Ammon's horn (tissue), 1 donor: Measurements from ENCODE around the gene HNRNPF.
A peak's percentile ranks its signal among the peaks of the same experiment; 100 is the strongest.

ENCODE experiments used
- DNase-seq: peaks from one replicate; pipeline ENCODE4 v3.0.0-alpha.2; 2016; ENCODE audit warnings: low spot score

HNRNPF gene

DNA sequence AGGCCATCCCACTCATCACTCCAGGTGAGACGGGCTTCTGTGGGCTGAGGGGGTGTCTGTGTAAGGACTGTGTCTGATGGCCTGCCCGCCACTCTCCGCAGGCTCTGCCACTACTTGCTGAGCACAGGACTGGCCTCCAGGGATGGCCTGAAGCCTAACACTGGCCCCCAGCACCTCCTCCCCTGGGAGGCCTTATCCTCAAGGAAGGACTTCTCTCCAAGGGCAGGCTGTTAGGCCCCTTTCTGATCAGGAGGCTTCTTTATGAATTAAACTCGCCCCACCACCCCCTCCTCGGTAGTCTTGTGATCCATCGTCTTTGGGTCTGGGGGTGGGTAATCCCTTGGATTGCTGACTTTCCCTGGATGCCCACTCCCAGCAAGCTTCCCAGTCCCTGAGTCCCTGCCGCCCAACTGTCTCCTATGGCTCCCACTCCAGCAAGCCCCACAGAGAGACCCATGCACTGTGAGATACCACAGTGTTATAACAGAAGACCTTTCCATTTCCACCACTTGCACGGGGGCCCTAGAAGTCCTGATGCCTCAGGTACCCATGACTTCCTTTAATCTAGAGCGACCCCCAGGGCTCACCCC lies 32.8 kb downstream of the HNRNPF start:
- no peak for DNase-seq

DNA sequence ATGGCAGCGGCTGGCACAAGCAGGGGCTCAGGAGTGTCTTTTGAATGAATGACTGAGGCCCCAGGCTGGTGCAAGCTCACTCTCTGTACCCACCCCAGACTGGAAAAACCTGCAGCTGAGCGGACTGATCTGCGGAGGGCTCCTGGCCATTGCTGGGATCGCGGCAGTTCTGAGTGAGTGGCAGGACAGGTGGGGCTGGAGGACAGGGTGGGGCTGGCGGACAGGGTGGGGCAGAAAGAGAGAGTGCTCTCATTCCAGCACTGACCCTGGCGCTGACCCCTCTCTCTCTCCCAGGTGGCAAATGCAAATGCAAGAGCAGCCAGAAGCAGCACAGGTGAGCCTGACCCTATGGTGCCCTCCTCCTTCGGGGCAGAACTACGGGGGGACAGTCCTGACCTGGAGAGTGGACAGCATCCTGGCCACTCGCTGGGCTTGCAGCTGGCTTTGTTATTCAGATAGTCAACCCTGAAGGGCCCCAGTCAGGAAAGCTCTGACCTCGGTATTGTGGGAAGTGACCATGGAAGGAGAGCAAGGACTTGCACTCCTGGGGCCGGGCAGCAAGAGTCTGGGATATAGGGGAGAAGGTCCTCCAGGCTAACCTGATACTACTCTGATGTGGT lies 33.5 kb downstream of the HNRNPF start:
- DNase-seq, result no peak

DNA sequence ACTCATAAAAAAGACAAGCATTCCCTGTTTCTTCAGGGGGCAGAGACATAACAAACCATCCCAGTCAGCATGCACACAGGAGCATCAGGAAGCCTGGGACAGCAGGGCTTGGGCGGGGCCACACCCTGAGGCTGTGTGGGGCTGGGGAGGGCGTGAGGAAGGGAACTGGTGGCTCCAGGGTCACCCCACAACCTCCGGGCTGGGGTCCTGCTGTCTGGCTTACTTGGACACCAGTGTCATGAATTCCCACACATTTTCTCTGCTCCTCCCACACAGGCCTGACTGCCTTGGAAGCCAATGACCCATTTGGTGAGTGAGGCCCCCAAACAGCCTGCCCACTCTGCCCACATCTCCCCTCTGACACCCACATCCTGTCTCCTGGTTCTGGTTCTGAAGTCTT lies 34.8 kb downstream of the HNRNPF start:
- no peak for DNase-seq

DNA sequence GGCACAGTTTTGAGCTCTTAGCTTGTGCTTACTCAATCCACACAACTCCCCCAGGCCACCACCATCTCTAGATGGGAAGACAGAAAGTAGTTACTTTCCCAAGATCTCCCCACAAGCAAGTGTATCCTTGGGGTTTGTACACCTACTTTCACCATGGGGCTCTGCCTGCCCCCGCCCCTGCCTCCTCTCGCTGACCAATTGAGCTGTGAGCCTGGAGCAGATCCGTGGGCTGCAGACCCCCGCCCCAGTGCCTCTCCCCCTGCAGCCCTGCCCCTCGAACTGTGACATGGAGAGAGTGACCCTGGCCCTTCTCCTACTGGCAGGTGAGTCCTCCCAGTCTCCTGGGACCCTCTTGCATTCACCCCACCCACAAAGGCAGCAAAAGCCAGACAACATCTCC lies 35.5 kb downstream of the HNRNPF start:
- DNase-seq, result no peak

DNA sequence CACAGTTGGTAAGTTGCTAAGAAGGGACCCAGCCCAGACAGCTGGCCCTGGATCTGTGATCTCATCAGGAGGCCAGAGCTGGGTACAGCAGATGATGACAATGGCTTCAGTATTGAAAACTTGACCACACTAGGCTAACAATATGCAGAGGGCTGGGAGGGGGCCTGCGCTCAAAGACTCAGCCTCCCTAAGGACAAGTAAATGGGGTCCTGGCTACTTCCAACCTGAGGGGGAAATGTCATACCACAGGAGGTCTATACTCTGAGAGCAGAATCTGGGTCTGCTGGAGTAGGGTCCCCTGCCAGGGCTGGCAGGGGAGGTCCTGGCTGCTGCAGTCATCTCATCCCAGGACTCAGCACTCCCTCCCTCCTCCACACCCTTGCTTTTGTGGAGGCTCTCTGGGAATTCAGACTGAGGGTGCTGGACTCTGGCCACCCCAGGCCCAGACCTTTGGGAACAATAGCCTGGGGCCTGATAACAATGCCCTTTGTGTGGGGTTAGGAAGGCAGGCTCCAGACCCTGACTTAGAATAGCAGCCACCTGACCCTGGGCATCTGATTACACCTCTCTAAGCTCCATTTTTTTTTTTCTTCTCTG lies 36.1 kb downstream of the HNRNPF start:
- peak; percentile 89 for DNase-seq

DNA sequence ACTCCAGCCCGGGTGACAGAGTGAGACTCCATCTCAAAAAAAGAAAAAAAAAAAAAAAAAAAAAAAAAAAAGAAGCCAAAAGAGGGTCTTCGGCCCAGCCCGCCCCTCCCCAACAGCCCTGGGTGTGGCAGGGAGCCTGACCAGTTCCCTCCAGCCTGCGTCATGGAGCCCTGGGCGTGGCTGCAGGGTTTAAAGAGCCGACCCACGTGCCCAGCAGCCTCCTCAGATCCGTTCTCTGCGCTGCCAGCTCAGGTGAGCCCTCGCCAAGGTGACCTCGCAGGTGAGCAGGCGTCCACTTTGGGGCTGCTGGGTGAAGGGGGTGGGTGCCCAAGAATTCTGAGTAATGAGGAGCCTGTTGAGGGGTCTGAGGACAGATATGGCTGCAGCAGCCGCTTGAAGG lies 37.6 kb downstream of the HNRNPF start, which contains the start of gene FXYD4:
Gene FXYD4, plus strand, starts transcription at position 219 of the 400 bp plus-strand sequence. CDS start 2,111 bp downstream, outside the sequence.
- DNase-seq, result no peak

DNA sequence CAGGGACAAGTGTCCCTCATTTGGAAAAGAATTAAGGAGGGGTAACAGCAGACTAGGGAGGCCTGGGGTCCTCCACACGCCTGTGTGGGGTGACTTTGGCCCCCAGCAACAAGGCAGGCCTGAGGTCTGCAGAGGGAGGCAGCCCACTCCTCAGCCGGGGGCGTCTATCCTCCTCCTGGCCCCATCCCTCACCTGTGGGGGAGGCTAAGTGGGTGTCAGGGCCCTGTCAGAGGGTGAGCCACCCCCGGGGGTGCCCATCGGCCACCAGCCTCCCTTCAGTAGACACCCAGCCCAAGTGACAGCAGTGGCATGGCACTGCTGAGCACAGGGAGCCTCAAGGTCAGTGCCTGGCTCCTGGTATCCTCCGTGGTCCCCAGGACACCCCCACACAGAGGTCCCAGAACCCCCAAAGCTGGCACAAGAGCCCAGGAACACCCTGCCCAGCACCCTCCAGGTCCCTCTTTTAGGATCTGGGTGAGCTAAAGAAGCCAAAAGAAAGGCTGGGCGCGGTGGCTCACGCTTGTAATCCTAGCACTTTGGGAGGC lies 38.2 kb downstream of the HNRNPF start:
- DNase-seq, result no peak

DNA sequence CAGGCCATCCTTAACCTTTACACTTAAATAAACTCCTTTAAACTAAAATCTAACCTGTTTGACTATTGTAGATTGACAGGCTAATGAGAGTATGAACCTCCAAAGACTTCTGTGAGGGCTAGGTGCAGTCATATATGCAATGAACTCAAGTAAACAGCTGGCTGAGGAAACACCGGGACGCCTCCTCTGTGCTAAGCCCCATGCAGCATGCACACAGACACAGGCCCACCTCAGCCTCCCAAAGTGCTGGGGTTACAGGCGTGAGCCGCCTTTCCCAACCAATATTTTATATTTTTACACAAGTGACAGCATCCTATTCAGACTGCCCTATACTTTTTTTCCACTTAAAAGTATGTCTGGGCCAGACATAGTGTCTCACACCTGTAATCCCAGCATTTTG lies 39.1 kb downstream of the HNRNPF start:
- DNase-seq, result no peak

DNA sequence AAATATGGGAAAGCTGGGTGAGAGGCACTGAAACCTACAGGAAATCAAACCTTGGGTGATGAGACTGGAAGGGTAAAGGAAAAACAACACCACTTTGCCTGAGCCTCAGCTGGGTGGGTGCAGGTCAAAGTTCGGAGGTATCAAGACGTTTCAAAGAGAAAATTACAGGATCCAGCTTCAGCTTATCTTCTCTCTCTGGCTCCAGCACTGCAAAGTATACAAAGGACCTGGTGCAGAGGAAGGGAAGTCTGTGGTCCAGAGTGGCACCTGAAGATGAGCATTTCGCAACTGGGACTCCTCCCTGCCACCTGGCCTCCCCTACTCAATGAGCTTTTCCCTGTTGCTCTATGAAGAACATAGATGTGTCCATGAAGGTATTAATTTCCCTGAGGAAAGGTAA lies 44.0 kb downstream of the HNRNPF start:
- no peak for DNase-seq

DNA sequence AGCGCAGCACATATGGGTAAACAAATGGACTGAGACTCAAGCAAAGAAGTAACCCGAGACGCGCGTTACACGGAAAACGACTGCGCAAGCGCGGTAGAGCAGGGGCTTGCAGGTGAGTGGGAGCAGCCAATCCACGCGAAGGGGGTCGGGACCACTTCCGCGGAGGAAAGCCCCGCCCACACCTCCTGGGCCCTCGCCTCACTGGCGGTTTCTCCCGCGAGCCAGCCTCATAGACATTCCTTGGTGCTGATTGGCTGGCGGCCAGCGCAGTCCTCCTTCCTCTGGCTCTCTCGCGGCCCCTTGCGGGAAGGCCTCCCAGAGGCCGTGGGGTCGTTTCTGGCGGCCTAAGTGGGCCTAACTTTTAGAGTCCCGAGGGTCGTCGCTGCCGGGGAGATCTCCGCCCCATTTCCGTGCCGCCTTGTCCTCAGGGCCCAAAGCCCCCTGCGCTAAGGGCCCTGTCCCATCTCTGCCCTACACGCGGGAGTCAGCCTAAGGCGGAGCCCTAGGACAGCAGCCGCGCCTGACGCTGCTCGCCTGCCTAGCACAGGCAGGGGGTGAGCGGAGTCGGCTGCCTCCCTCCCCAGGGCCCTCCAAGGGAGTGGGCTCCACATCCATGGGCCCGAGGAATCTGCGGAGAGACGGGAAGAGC lies 46.7 kb downstream of the HNRNPF start:
- peak; percentile 95 for DNase-seq

DNA sequence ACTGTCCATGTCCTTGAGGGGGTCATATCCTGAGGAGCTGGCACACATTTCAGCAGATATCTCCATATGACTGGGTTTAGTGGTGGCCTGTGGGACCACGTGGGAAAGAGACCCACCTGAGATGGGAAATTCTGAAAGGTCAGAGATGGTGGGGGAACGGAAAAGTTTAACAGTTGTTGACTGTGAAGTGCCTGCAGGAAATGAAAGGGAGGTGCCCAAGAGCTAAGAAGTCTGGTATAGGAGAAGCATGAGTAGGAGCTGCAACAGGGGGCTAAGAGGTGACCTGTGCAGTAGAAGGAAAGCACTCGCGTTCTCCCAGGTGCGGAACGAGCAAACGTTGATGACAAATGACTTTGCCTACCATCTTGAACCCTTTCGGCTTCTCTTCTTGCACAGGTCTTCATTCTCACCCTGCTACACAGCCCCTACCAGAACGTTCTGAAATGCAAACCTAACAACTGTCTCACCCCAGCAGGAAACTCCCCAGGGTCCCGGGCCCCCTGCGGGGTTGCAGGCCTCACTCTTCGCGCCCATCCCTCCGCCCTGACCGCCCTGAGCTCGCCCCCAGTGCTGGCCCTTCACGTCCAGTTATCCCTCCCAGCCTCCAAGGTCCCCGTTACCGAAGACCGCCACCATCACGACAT lies 47.3 kb downstream of the HNRNPF start:
- no peak for DNase-seq

DNA sequence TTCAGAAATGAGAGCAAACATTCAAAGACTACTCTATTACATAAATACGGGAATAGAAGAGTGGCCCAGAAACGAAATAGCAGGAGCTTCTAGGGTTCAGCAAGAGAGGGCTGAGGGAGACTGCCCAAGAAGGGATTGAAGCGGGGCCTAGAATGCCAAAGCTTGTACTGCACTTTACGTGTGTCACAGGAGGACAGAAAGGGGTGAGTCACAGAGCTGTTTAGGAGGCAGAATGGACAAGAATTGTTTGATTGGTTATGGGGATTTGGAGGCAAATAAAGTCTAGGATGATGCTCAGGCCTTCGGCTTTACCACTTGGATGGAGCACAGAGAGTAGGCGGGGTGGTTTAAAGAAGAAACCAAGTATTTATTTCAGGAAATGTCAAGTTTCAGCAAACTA lies 48.9 kb downstream of the HNRNPF start:
- no peak for DNase-seq

DNA sequence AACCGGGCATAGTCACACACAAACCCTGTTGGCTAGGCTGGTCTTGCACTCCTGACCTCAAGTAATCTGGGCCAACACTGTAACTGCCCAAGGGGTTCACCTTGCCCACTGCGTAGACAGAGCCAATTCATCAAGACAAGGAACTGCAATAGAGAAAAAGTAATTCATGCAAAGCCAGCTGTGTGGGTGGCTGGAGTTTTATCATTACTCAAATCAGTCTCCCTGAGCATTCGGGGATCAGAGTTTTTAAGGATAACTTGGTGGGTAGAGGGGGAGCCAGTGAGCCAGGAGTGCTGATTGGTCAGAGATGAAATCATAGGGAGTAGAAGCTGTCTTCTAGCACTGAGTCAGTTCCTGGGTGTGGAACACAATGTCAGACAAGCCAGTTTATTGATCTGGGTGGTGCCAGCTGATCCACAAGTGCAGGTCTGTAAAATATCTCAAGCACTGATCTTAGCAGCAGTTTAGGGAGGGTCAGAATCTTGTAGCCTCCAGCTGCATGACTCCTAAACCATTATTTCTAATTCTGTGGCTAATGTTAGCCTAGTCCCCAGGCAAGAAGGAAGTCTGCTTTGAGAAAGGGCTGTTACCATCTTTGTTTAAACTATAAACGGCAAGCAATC lies 53.1 kb downstream of the HNRNPF start:
- no peak for DNase-seq

DNA sequence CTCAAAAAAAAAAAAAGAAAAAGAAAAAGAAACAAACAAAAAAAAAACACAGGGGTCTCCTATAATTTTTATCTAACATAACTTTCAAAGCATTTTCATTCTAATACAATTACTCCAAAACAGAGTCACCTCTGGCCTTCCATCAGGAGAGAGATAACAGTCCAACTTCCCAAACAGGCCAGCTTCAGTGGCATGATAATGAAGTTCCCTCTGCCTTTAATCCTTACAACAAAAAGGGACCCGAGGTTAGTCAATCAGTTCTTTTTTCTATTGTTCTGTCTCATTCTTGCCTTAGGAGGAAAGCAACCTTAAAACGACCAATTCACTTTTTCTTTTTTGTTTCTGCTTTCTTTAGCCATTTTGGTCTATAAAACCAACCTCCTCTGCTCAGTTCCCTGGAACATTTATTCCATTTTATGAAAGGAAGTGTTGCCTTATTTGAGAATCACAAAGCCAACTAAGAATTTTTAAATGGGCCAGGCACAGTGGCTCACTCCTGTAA lies 54.1 kb downstream of the HNRNPF start:
- DNase-seq, result no peak

DNA sequence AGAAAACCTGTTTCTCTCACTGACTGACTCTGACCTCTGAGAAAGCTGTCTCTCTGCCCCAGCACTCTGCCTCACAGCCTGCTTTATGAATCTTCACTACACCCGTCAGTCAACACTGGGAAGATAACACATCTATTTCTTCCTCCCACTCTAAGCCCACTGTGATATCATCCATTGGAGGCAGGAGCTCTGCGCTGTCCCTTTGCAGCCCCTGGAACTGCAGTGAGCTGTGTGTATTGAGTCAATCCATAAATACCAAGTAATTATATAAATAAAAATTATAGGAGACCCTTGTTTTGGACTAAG lies 54.7 kb downstream of the HNRNPF start:
- DNase-seq, result no peak

DNA sequence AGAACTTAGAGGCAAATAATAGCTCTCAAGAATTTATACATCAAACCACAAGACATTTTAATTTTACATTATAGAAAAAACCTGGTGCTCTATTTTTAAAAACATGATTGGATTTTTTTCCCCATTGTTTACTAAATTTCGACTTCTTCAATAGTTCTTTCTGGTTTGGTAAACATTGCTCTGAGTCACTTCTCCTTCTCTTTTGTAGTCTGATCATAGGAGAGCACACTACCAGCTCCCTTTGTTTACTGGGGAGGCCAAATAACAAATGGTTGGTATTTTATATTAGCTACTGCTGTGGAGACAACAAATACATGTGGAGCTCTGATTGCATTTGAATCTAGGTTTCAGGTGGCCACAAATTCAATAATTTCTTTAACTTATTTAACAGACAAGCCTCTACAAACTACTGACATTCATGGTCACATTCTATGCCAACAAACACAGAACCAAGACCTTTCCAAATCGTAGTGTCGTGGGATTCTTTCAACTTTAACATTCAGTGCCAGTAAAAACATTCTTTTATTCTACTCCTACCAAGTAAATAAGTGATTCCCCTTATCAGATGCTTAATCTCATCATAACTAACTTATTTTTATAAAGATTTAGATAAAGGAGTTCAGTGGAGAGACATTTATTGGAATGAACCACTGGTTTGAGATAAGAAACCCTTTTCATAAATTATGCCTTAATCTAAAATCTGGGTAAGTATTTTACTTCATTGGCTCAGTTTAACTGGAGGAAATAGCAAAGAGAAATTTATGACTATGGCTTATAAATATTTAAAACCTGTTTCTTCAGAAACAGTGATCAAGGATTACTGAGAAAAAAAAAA lies 55.3 kb downstream of the HNRNPF start:
- DNase-seq, result no peak

DNA sequence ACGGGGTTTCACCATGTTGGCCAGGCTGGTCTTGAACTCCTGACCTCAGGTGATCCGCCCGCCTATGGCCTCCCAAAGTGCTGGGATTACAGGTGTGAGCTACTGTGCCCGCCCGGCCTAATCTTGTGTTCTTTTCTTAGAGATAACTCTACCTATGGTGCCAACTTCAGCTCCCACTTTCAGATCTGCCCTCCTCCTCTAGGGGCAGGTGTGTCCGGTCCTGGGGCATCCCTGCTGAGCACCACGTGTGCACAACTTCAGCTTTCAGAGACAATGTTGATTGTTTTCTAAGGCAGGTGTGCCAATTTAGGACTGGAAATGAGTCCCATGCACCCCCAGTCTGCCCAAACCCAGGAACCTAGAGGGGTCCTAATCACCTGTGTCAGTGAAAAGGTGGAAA lies 56.0 kb downstream of the HNRNPF start:
- DNase-seq, result no peak

DNA sequence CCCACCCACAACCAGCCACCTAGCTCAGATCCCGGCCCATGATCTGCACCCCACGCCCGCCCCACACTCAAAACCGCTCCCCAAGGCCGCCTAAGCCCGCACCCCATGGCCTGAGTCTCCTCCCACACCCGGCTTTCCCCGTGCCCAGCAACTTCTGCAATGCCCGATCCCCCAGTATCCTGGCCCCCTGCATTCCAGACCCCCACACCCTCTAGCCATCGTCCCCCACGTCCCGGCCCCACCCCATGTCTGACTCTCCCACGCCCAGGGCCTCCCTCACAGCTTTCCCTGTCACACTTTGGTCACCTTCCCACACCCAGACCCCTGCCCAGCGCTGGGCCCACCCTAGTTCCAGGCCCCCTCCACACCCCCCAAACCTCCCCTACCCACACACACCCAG lies 57.7 kb downstream of the HNRNPF start:
- no peak for DNase-seq

DNA sequence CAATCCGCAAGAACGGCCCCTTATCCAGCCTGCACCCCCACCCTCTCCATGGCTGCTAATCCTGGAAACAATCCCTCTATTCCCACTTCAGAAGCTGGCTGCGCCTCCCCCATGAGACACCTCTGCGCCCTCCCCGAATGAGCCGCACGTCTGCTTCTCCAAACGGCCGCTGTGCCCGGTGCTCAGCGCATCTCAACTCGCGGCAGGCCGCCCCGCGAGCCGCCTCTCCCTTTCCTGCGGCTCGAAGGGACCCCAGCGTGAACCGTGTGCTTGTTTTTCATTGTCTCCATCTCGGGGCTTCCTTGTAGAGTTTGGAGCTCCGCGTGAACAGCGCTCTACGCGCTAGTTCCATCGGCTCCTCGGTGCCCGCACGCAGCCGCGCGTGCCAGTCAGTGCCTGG lies 58.3 kb downstream of the HNRNPF start:
- DNase-seq, result no peak

DNA sequence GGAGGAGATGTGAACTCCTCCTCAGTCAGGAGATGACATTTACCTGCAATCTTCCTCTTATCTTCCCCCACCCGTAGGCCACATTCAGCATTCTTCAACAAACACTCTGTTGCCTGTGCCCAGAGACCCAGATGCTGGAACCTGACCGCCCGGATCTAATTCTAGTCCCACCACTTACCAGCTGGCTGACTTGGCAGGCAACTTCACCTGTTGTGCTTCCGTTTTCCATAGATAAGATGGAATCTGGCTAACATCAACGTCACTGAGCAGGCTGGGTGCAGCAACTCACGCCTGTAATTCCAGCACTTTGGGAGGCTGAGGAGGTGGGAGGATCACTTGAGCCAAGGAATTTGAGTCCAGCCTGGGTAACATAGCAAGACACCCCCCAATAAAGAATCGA lies 58.8 kb downstream of the HNRNPF start:
- DNase-seq, result no peak
